Endothelial cell of umbilical vein (primary cell): ENCODE results near the gene COL23A1. TPM values are rescaled to one million over a fixed set of nuclear protein-coding genes. Genes with fewer than 3 reads are reported as not detected.

Experiments
- BruUV-seq: library from RNA; stranded (reverse); fragments of 400-500 nt; replicated peaks from 2 replicates; lab custom pipeline; 2021; lab: Mats Ljungman, UMichigan
- CTCF ChIA-PET: fragments of 300-600, 350-600 bp; sonication (Branson Sonifier 250); formaldehyde crosslinking; loops from one replicate; lab custom pipeline; 2021; ENCODE audit warnings: antibody characterized with exemption, inconsistent platforms; lab: Charles Lee
- POLR2A ChIA-PET: fragments of 300-600, 350-600 bp; sonication (Branson Sonifier 250); formaldehyde crosslinking; loops from one replicate; lab custom pipeline; 2021; ENCODE audit warnings: antibody characterized with exemption, inconsistent platforms; lab: Charles Lee
- DNase-seq: peaks from one replicate; pipeline ENCODE4 v3.0.0-alpha.2; 2011; ENCODE audit warnings: low read depth, low spot score
- FAIRE-seq: peaks from 2 replicates; lab custom pipeline; 2011; peaks lifted over from hg19 to GRCh38; lab: Jason Lieb, UNC
- H2AFZ ChIP-seq: 2 replicates; pipeline ENCODE4 v1.6.0; 2012; ENCODE audit warnings: low read depth, low read length, control low read depth, inconsistent platforms
- H3K27ac ChIP-seq: 2 replicates; pipeline ENCODE4 v1.5.1; 2011; ENCODE audit warnings: low read depth, mild to moderate bottlenecking, control low read depth, low read length, moderate library complexity; ENCODE audit not compliant: insufficient read depth
- H3K27me3 ChIP-seq, 2 experiments: 2 replicates each; pipeline versions ENCODE4 v1.6.0 to v1.6.1; 2011; ENCODE audit warnings: low read length in 2 of 2, mixed read lengths in 1 of 2; ENCODE audit not compliant: control insufficient read depth in 2 of 2, insufficient read depth in 2 of 2
- H3K36me3 ChIP-seq, 2 experiments: 2 replicates in 1 of 2; 3 replicates in 1 of 2; pipeline ENCODE4 v1.5.1; 2011; ENCODE audit warnings: low read length in 2 of 2, mild to moderate bottlenecking in 1 of 2, moderate library complexity in 1 of 2; ENCODE audit not compliant: control insufficient read depth in 2 of 2, insufficient read depth in 2 of 2; ENCODE audit errors: extremely low read depth in 1 of 2
- H3K4me1 ChIP-seq: 3 replicates; pipeline ENCODE4 v1.5.1; 2011; ENCODE audit warnings: mild to moderate bottlenecking, low read length; ENCODE audit not compliant: control insufficient read depth, insufficient read depth; ENCODE audit errors: extremely low read depth
- H3K4me2 ChIP-seq: 2 replicates; pipeline ENCODE4 v1.6.1; 2011; ENCODE audit warnings: low read length, control low read depth, mixed read lengths; ENCODE audit not compliant: insufficient read depth
- H3K4me3 ChIP-seq, 3 experiments: fragments of 200-600 bp in 1 of 3; sonication (generic), shearing (Covaris generic) in 1 of 3; replicated peaks in 1 of 3; 2 replicates each; pipeline ENCODE4 v1.5.1; 2011 to 2016; ENCODE audit warnings: control low read depth in 3 of 3, low read length in 3 of 3, mild to moderate bottlenecking in 2 of 3, inconsistent platforms in 1 of 3, low read depth in 1 of 3, moderate library complexity in 1 of 3; ENCODE audit not compliant: insufficient read depth in 1 of 3
- H3K79me2 ChIP-seq: 2 replicates; pipeline ENCODE4 v1.6.0; 2012; ENCODE audit warnings: low read length, inconsistent platforms; ENCODE audit not compliant: control insufficient read depth, insufficient read depth
- H3K9ac ChIP-seq: replicated peaks from 2 replicates; pipeline ENCODE3; 2011; ENCODE audit warnings: low read length, control low read depth; ENCODE audit not compliant: insufficient read depth; ENCODE audit errors: extremely low read depth
- H3K9me1 ChIP-seq: replicated peaks from 3 replicates; pipeline ENCODE4 v1.6.0; 2011; ENCODE audit warnings: mild to moderate bottlenecking, low read length; ENCODE audit not compliant: control insufficient read depth, insufficient read depth; ENCODE audit errors: extremely low read depth
- H3K9me3 ChIP-seq: replicated peaks from 2 replicates; pipeline ENCODE4 v1.5.1; 2012; ENCODE audit warnings: low read length, inconsistent platforms; ENCODE audit not compliant: control insufficient read depth, insufficient read depth
- H4K20me1 ChIP-seq: replicated peaks from 2 replicates; pipeline ENCODE3; 2011; ENCODE audit warnings: mild to moderate bottlenecking, low read length; ENCODE audit not compliant: control insufficient read depth, insufficient read depth; ENCODE audit errors: extremely low read depth
- EZH2 ChIP-seq: IDR thresholded peaks from 2 replicates; pipeline ENCODE4 v1.6.1; 2012; ENCODE audit warnings: borderline replicate concordance, low read depth, mild to moderate bottlenecking, moderate library complexity, low read length, inconsistent platforms; ENCODE audit not compliant: severe bottlenecking
- FOS ChIP-seq: IDR thresholded peaks from 2 replicates; pipeline ENCODE4 v1.6.1; 2011; ENCODE audit warnings: mild to moderate bottlenecking, low read length, moderate library complexity, borderline replicate concordance; ENCODE audit not compliant: insufficient read depth
- GATA2 ChIP-seq: IDR thresholded peaks from 2 replicates; pipeline ENCODE4 v1.7.0; 2011; ENCODE audit warnings: low read depth, mild to moderate bottlenecking, moderate library complexity, mixed read lengths, low read length; ENCODE audit not compliant: insufficient read length, insufficient read depth
- JUN ChIP-seq: IDR thresholded peaks from 2 replicates; pipeline ENCODE4 v1.6.1; 2011; ENCODE audit warnings: borderline replicate concordance, low read depth; ENCODE audit not compliant: insufficient read length, insufficient read depth
- MYC ChIP-seq: IDR thresholded peaks from one replicate; pipeline ENCODE4 v1.6.1; 2011; ENCODE audit warnings: mild to moderate bottlenecking, low read depth, low read length
- POLR2A ChIP-seq: IDR thresholded peaks from 2 replicates; pipeline ENCODE4 v1.6.1; 2012; ENCODE audit warnings: low read depth, mild to moderate bottlenecking, control low read depth, low read length
- POLR2AphosphoS5 ChIP-seq: IDR thresholded peaks from 2 replicates; pipeline ENCODE4 v1.6.1; 2012; ENCODE audit warnings: low read depth, mild to moderate bottlenecking, control low read depth, low read length, moderate library complexity; ENCODE audit not compliant: insufficient read depth
- dilution Hi-C: fragments of 300-500 bp; cut with MboI; formaldehyde crosslinking; loops from one replicate; pipeline ENCODE4 v1.15.0; 2019; ENCODE audit warnings: low sequenced_read_pairs; ENCODE audit not compliant: extremely low pct_ligation_motif_present
- intact Hi-C: fragments of 100-400 bp; cut with micrococcal nuclease; formaldehyde crosslinking; loops from one replicate; pipeline ENCODE4 v1.10.0; 2022
- polyA plus RNA-seq, 4 experiments: library from polyadenylated mRNA; depleted of rRNA in 3 of 4; stranded (reverse) in 3 of 4; unstranded in 1 of 4; fragments of >200 nt; gene quantifications; 2 replicates each; pipeline versions ENCODE4 v1.2.1 to v1.2.3, GENCODE V29; 2011 to 2012; ENCODE audit warnings: missing spikeins in 1 of 4
- total RNA-seq: library from RNA; stranded (reverse); gene quantifications from 2 replicates; pipeline ENCODE4 v1.2.3, GENCODE V29; 2021
- TF ChIP-seq, protein P1 (sequence below): IDR thresholded peaks from 2 replicates; pipeline ENCODE4 v1.6.1; 2011; ENCODE audit not compliant: insufficient read depth, insufficient read length
- TF ChIP-seq, protein P2 (sequence below), 2 donors: IDR thresholded peaks; 1 replicate in 1 of 2; 2 replicates in 1 of 2; pipeline ENCODE4 v1.5.1; 2011; ENCODE audit warnings: low read length in 2 of 2, mild to moderate bottlenecking in 2 of 2, moderate library complexity in 2 of 2, control low read depth in 1 of 2, inconsistent platforms in 1 of 2, low read depth in 1 of 2; ENCODE audit not compliant: insufficient read depth in 1 of 2; ENCODE audit errors: extremely low read depth in 1 of 2

The COL23A1 gene
- total and polyA plus RNA-seq, 2 donors (not counting 3 experiments of a cell fraction or from before 2014, with no cell fraction given) = not detected

DNA sequence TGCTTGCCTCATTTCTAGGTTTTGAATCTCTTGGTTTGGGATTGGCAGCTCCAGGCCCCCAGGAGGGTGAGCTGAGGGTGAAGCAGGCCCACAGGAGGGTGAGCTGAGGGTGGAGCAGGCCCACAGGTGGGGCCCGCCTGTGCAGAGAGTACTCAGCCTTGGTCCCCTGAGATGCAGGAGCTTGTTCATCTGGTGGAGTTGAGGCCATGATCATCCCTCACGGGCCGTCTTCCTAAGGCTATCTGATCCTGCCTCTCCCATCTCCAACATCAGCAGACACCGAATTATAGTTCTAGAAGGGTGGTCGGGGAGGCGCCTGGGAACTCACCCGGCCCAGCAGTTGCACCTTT lies 225.9 kb downstream of the COL23A1 start:
- Histone ChIP-seq H3K27ac (no peak overlapping the region), H3K9me1 (no peaks in the 10 kb centered on the region), H3K9me3 (no peaks in the 10 kb centered on the region), H4K20me1 (no peaks in the 10 kb centered on the region), H3K79me2 (no peaks in the 10 kb centered on the region), H3K36me3 (no peaks in the 10 kb centered on the region), H2AFZ (no peak overlapping the region), H3K9ac (no peak overlapping the region), H3K4me2 (no peak overlapping the region), H3K27me3 (no peaks in the 10 kb centered on the region), H3K4me1 (no peaks in the 10 kb centered on the region), H3K4me3 (no peak overlapping the region)
- dilution Hi-C loops = no loop called here
- TF ChIP-seq POLR2AphosphoS5 = no peak
- TF ChIP-seq POLR2A = no peak
- TF ChIP-seq, protein P1, sequence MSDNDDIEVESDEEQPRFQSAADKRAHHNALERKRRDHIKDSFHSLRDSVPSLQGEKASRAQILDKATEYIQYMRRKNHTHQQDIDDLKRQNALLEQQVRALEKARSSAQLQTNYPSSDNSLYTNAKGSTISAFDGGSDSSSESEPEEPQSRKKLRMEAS = no peak
- TF ChIP-seq MYC = no peak
- TF ChIP-seq EZH2 = no peak
- no peak for TF ChIP-seq GATA2
- no peak for TF ChIP-seq JUN
- TF ChIP-seq, protein P2, sequence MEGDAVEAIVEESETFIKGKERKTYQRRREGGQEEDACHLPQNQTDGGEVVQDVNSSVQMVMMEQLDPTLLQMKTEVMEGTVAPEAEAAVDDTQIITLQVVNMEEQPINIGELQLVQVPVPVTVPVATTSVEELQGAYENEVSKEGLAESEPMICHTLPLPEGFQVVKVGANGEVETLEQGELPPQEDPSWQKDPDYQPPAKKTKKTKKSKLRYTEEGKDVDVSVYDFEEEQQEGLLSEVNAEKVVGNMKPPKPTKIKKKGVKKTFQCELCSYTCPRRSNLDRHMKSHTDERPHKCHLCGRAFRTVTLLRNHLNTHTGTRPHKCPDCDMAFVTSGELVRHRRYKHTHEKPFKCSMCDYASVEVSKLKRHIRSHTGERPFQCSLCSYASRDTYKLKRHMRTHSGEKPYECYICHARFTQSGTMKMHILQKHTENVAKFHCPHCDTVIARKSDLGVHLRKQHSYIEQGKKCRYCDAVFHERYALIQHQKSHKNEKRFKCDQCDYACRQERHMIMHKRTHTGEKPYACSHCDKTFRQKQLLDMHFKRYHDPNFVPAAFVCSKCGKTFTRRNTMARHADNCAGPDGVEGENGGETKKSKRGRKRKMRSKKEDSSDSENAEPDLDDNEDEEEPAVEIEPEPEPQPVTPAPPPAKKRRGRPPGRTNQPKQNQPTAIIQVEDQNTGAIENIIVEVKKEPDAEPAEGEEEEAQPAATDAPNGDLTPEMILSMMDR (IDR thresholded peaks at IDR 0.05; ENCODE audit: extremely low read depth in 1 of 2, insufficient read depth in 1 of 2, low read depth in 1 of 2, low read length in 2 of 2) = no peak
- no peak for TF ChIP-seq FOS
- BruUV-seq = no TSS peak
- DNase-seq (no peak), FAIRE-seq (no peak)
- ChIA-PET POLR2A (no interaction called here), CTCF (no interaction called here)
- intact Hi-C loops = no loop called here
